DND-41 (cell line): ENCODE measurements around the gene CYP3A4.
"Not testable (repeated sequence)": the region's sequence is repeated elsewhere in the genome, so short reads cannot be mapped to it uniquely, and the experiment has no call there.

Source experiments
- ATAC-seq: fragments of 200-7000 bp; cut with Tn5 transposase; 3 replicates; pipeline ENCODE4 v1.9.1; 2021; ENCODE audit warnings: low read depth; ENCODE audit not compliant: insufficient read depth
- DNase-seq: peaks from one replicate; pipeline ENCODE4 v3.0.0-alpha.2; 2020
- H2AFZ ChIP-seq: 2 replicates; pipeline ENCODE4 v1.6.0; 2012; ENCODE audit warnings: low read depth, low read length
- H3K27ac ChIP-seq: 2 replicates; pipeline ENCODE4 v1.5.1; 2012; ENCODE audit warnings: low read length, inconsistent platforms
- H3K27me3 ChIP-seq: fragments of 200-600 bp; sonication (generic); 2 replicates; pipeline ENCODE4 v1.6.0; 2012; ENCODE audit warnings: low read length, mild to moderate bottlenecking, inconsistent platforms; ENCODE audit not compliant: insufficient read depth, poor library complexity
- H3K36me3 ChIP-seq: 2 replicates; pipeline ENCODE4 v1.5.1; 2012; ENCODE audit warnings: low read length, inconsistent platforms; ENCODE audit not compliant: insufficient read depth
- H3K4me1 ChIP-seq: 2 replicates; pipeline ENCODE4 v1.5.1; 2012; ENCODE audit warnings: mild to moderate bottlenecking, low read length; ENCODE audit not compliant: insufficient read depth
- H3K4me2 ChIP-seq: 2 replicates; pipeline ENCODE4 v1.6.0; 2012; ENCODE audit warnings: mild to moderate bottlenecking, moderate library complexity, low read length, inconsistent platforms; ENCODE audit not compliant: insufficient read depth
- H3K4me3 ChIP-seq, 2 experiments: fragments of 200-600 bp in 1 of 2; shearing (Covaris generic) in 1 of 2; 2 replicates each; pipeline ENCODE4 v1.5.1; 2012 to 2016; ENCODE audit warnings: inconsistent platforms in 2 of 2, low read length in 2 of 2, mild to moderate bottlenecking in 2 of 2, low read depth in 1 of 2, moderate library complexity in 1 of 2
- H3K79me2 ChIP-seq: 2 replicates; pipeline ENCODE4 v1.6.0; 2012; ENCODE audit warnings: low read length, inconsistent platforms; ENCODE audit not compliant: insufficient read depth
- H3K9ac ChIP-seq: 2 replicates; pipeline ENCODE4 v1.6.0; 2012; ENCODE audit warnings: low read depth, mild to moderate bottlenecking, inconsistent platforms, low read length, moderate library complexity
- H3K9me3 ChIP-seq: 2 replicates; pipeline ENCODE4 v1.5.1; 2012; ENCODE audit warnings: low read length, moderate library complexity, mild to moderate bottlenecking, inconsistent platforms; ENCODE audit not compliant: insufficient read depth, severe bottlenecking
- H4K20me1 ChIP-seq: 2 replicates; pipeline ENCODE4 v1.6.0; 2012; ENCODE audit warnings: low read length; ENCODE audit not compliant: insufficient read depth
- CTCF ChIP-seq: IDR thresholded peaks from 2 replicates; pipeline ENCODE4 v1.5.1; 2012; ENCODE audit warnings: borderline replicate concordance, low read length, moderate library complexity, mild to moderate bottlenecking; ENCODE audit not compliant: poor library complexity, severe bottlenecking; ENCODE audit errors: extremely low read depth
- EZH2 ChIP-seq: IDR thresholded peaks from 3 replicates; pipeline ENCODE4 v1.6.1; 2012; ENCODE audit warnings: borderline replicate concordance, low read depth, mild to moderate bottlenecking, moderate library complexity, low read length, inconsistent platforms; ENCODE audit not compliant: severe bottlenecking

CYP3A4 gene

DNA sequence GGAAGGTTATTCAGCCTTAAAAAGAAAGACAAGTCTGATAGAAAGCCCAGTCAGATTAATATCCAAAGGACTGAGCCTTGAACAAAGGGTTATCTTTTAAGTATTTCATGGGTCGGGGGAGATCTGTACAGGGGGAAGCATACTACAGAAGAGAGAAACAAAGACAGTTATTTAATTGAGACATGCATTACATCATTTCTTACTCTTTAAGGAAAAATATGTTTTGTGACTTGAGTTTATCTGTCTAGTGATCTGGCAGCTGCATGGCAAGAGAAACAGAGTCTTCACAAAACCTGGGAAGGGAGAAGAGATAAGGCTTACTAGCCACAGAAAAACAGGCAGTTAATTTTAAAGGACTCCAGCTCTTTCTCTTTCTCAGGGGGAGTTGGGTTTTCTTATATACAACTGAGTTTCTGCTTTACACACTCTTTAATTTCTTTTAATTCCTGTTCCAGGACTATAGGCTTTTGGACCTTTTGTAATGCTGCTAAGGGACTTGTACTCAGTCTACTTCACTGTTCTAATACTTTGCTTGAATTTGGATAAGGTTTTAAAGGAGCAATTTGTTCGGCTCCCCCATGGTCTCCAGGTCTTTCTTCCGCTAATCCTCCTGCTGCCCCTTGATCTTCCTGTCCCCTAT, 23.0 kb upstream of the CYP3A4 start:
- peak overlapping the region; percentile 96 for H3K27ac ChIP-seq
- H3K4me2 ChIP-seq, result peak overlapping the region; percentile 48
- ATAC-seq, result peak; percentile 84
- peaks cover 38% of the 10 kb centered on the region for H3K4me1 ChIP-seq
- H4K20me1 ChIP-seq, result no peaks in the 10 kb centered on the region
- TF ChIP-seq CTCF (no peak), EZH2 (no peak)
- peak overlapping the region; percentile 56 for H2AFZ ChIP-seq
- peak overlapping the region in 1 of 2 experiments; percentile 24; a peak in 1 of 4 replicates for H3K4me3 ChIP-seq
- H3K9me3 ChIP-seq, result peaks cover 13% of the 10 kb centered on the region
- H3K79me2 ChIP-seq, result no peaks in the 10 kb centered on the region
- H3K36me3 ChIP-seq, result no peaks in the 10 kb centered on the region
- DNase-seq, result peak; percentile 25
- H3K9ac ChIP-seq, result peak overlapping the region; percentile 61
- no peaks in the 10 kb centered on the region for H3K27me3 ChIP-seq

- Histone ChIP-seq H3K4me1 (peaks cover 38% of the 10 kb centered on the region), H4K20me1 (no peaks in the 10 kb centered on the region), H3K9me3 (peaks cover 13% of the 10 kb centered on the region), H3K27me3 (no peaks in the 10 kb centered on the region), H3K4me3 (no peak overlapping the region), H3K9ac (no peak overlapping the region), H3K4me2 (no peak overlapping the region), H3K79me2 (no peaks in the 10 kb centered on the region), H3K36me3 (no peaks in the 10 kb centered on the region), H2AFZ (no peak overlapping the region), H3K27ac (peak overlapping the region; percentile 96)
- no peak for TF ChIP-seq EZH2
- TF ChIP-seq CTCF, result no peak
- ATAC-seq (no peak), DNase-seq (no peak)
Observed at GRCh38 chr7:99805641-99806040, 21.7 kb upstream of the CYP3A4 start.

DNA sequence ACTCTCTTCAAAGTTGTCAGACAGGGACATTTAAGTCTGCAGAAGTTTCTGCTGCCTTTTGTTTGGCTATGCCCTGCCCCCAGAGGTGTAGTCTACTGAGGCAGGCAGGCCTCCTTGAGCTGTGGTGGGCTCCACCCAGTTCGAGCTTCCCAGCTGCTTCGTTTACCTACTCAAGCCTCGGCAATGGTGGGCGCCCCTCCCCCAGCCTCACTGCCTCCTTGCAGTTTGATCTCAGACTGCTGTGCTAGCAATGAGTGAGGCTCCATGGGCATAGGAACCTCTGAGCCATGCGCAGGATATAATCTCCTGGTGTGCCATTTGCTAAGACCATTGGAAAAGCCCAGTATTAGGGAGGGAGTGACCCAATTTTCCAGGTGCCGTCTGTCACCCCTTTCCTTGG, 19.1 kb upstream of the CYP3A4 start:
- H3K4me2 ChIP-seq, H4K20me1 ChIP-seq, H3K27ac ChIP-seq, ATAC-seq, H3K4me3 ChIP-seq, H3K9ac ChIP-seq, H3K27me3 ChIP-seq, H3K79me2 ChIP-seq, H3K36me3 ChIP-seq, DNase-seq, H2AFZ ChIP-seq: not testable (repeated sequence)
- Histone ChIP-seq H3K4me1 (peaks cover 25% of the 10 kb centered on the region), H3K9me3 (peaks cover 13% of the 10 kb centered on the region)

- not testable (repeated sequence) for H4K20me1 ChIP-seq, H2AFZ ChIP-seq, H3K27me3 ChIP-seq, H3K36me3 ChIP-seq, ATAC-seq, H3K9ac ChIP-seq, H3K79me2 ChIP-seq, H3K27ac ChIP-seq, H3K4me3 ChIP-seq, DNase-seq, H3K4me2 ChIP-seq, H3K4me1 ChIP-seq
- H3K9me3 ChIP-seq, result peaks cover 13% of the 10 kb centered on the region
Observed at GRCh38 chr7:99801407-99801806, 17.4 kb upstream of the CYP3A4 start.
